ENCODE measurements around the gene ISOC2.

DNA sequence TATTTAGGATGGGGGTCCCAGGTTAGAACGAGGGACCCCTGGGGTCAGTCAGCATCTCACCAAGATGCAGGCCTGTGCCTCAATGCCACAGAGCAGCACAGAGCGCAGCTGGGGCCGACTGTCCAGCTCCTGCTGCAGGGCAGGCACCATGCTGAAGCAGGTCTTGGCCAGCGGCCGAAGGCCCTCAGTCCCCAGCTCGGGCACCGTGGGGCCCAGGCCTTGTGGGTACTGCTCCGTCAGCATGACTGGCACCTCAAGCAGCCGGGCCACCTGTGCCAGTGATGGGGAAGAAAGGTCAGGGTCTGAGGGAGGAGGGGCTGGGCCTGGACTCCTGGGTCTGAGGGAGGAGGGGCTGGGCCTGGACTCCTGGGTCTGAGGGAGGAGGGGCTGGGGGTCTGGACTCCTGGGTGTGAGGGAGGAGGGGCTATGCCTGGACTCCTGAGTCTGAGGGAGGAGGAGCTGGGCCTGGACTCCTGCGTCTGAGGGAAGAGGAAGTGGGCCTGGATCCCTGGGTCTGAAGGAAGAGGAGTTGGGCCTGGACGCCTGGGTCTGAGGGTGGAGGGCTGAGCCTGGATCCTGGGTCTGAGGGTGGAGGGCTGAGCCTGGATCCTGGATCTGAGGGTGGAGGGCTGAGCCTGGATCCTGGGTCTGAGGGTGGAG is 5.7 kb downstream of the ISOC2 start:
- TF ChIP-seq, protein P1, sequence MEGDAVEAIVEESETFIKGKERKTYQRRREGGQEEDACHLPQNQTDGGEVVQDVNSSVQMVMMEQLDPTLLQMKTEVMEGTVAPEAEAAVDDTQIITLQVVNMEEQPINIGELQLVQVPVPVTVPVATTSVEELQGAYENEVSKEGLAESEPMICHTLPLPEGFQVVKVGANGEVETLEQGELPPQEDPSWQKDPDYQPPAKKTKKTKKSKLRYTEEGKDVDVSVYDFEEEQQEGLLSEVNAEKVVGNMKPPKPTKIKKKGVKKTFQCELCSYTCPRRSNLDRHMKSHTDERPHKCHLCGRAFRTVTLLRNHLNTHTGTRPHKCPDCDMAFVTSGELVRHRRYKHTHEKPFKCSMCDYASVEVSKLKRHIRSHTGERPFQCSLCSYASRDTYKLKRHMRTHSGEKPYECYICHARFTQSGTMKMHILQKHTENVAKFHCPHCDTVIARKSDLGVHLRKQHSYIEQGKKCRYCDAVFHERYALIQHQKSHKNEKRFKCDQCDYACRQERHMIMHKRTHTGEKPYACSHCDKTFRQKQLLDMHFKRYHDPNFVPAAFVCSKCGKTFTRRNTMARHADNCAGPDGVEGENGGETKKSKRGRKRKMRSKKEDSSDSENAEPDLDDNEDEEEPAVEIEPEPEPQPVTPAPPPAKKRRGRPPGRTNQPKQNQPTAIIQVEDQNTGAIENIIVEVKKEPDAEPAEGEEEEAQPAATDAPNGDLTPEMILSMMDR (IDR thresholded peaks at IDR 0.05; ENCODE audit: borderline replicate concordance, extremely low read depth, low read length, poor library complexity, severe bottlenecking): no peak
- no peak for TF ChIP-seq EZH2 (IDR thresholded peaks at IDR 0.05; ENCODE audit: borderline replicate concordance, low read depth, low read length, severe bottlenecking)

Measured in DND-41 (cell line).